ENCODE measurements around the gene SIGMAR1. TPM values are rescaled to one million over a fixed set of nuclear protein-coding genes. Genes with fewer than 3 reads are reported as not detected.

Gene SIGMAR1
- total and polyA plus RNA-seq, 2 of the 8 experiments (the other 6 are each of a cell fraction or from before 2014, with no cell fraction given), result 84.2 to 134 TPM

GRCh38 chr9:34588671-34589635, 48.6 kb downstream of the SIGMAR1 start:
- Histone ChIP-seq H3K18ac (ENCODE audit: extremely low read depth, low read length) (peak overlapping the region; percentile 41; the same call in 1 of the 2 replicates), H3K9me3 (ENCODE audit: insufficient read depth in 2 of 2, low read depth in 1 of 2, low read length in 1 of 2) (peaks cover 0 to 4% of the 10 kb centered on the region in 2 experiments; a peak in 1 of 4 replicates), H2AFZ (ENCODE audit: low read length) (no peak overlapping the region), H3K4me1 (replicated peaks in 1 of 4; ENCODE audit: control insufficient read depth in 3 of 4, insufficient read depth in 4 of 4, low read length in 3 of 4) (peaks cover 10 to 43% (median 23%) of the 10 kb centered on the region in 4 experiments), H3K23me2 (ENCODE audit: low read depth, low read length) (peaks cover 15% of the 10 kb centered on the region), H3K14ac (ENCODE audit: insufficient read length) (no peak overlapping the region), H2BK120ac (replicated peaks; ENCODE audit: low read depth, low read length) (no peak overlapping the region), H2BK15ac (ENCODE audit: low read length) (no peak overlapping the region), H3K27me3 (replicated peaks in 1 of 4; ENCODE audit: control insufficient read depth in 3 of 4, extremely low read depth in 1 of 4, insufficient read depth in 3 of 4, low read length in 3 of 4) (peaks cover 76 to 100% (median 98%) of the 10 kb centered on the region in 4 experiments), H2BK12ac (ENCODE audit: low read depth, low read length) (0 out of 2 replicates have a peak overlapping the region, but pooled peaks have one; percentile 60), H3K4ac (replicated peaks; ENCODE audit: insufficient read length, low read depth, low read length) (no peak overlapping the region), H3K36me3 (ENCODE audit: control insufficient read depth in 2 of 4, insufficient read depth in 4 of 4, low read length in 3 of 4) (peaks cover 0 to 9% (median 0%) of the 10 kb centered on the region in 4 experiments; a peak in 1 of 8 replicates), H3K4me3 (ENCODE audit: extremely low read depth in 1 of 4, insufficient read depth in 2 of 4, low read depth in 3 of 4, low read length in 4 of 4) (peak overlapping the region; percentile 36 to 74 (median 46)), H3K9ac (replicated peaks in 1 of 4; ENCODE audit: extremely low read depth in 1 of 4, low read depth in 3 of 4, low read length in 3 of 4) (no peak overlapping the region), H2AK5ac (ENCODE audit: low read depth, low read length) (no peak overlapping the region), H2BK20ac (ENCODE audit: low read length) (no peak overlapping the region), H4K91ac (replicated peaks; ENCODE audit: insufficient read length, low read length) (no peak overlapping the region), H3K79me1 (ENCODE audit: low read depth, low read length) (no peaks in the 10 kb centered on the region), H4K8ac (ENCODE audit: extremely low read depth, insufficient read depth, low read length) (no peak overlapping the region; the same call in 1 of the 2 replicates), H2BK5ac (ENCODE audit: low read depth, low read length) (no peak overlapping the region), H3K23ac (ENCODE audit: insufficient read length) (no peak overlapping the region), H4K5ac (ENCODE audit: insufficient read length, low read depth, low read length) (no peak overlapping the region), H3K4me2 (ENCODE audit: insufficient read depth in 1 of 2, low read depth in 2 of 2, low read length in 2 of 2) (peak overlapping the region; percentile 76 to 85), H3K27ac (ENCODE audit: low read depth, low read length) (no peak overlapping the region), H3K79me2 (ENCODE audit: control insufficient read depth in 1 of 2, insufficient read depth in 2 of 2, low read length in 2 of 2) (no peaks in the 10 kb centered on the region), H3K56ac (replicated peaks; ENCODE audit: insufficient read length, low read depth, low read length) (no peak overlapping the region), H4K20me1 (replicated peaks in 1 of 2; ENCODE audit: control insufficient read depth in 1 of 2, insufficient read depth in 2 of 2, low read length in 2 of 2) (peaks cover 11 to 12% of the 10 kb centered on the region in 2 experiments)
- POLR2A ChIA-PET (ENCODE audit: partially characterized antibody), result interaction anchor here (1.4 to 3.4 kb wide), 4 partner anchors 11 to 49 kb away, joined by 3 to 25 read pairs (median 6); no protein-coding TSS in a partner anchor
- FAIRE-seq, result no peak
- 5% methylated on average over 74 of the region's 86 CpGs; no CpG with 5 or more reads in 1 of the 2 experiments for WGBS, 2 experiments (ENCODE audit: extremely low coverage in 1 of 2, insufficient coverage in 1 of 2, insufficient read length in 1 of 2, insufficient replicate concordance in 2 of 2, low coverage in 1 of 2, low lambda C conversion rate in 2 of 2, missing lambda C conversion rate in 1 of 2)
- DNase-seq (ENCODE audit: low read depth in 1 of 2, low spot score in 2 of 2), result no peak
- CTCF ChIA-PET (ENCODE audit: partially characterized antibody), result interaction anchor here (0.7 to 3.8 kb wide), 13 partner anchors 9 to 150 kb away, joined by 3 to 37 read pairs (median 9); no protein-coding TSS in a partner anchor
- TF ChIP-seq SUZ12 (IDR thresholded peaks at IDR 0.05; ENCODE audit: low read length), result peak; percentile 97
- TF ChIP-seq SIX5 (IDR thresholded peaks at IDR 0.05; ENCODE audit: low read depth, low read length), result no peak
- no peak for TF ChIP-seq TAF7 (optimal IDR thresholded peaks at IDR 0.05; ENCODE audit: borderline replicate concordance, low read depth, low read length)
- no peak for TF ChIP-seq ASH2L (IDR thresholded peaks at IDR 0.05; ENCODE audit: low read length)
- TF ChIP-seq RFX5 (IDR thresholded peaks at IDR 0.05; ENCODE audit: borderline replicate concordance, low read depth, low read length), result no peak
- TF ChIP-seq MAX (IDR thresholded peaks at IDR 0.05), result no peak
- TF ChIP-seq HDAC2 (IDR thresholded peaks at IDR 0.05; ENCODE audit: borderline replicate concordance in 1 of 2, low read depth in 2 of 2, low read length in 2 of 2), result no peak; a peak in 1 of 4 replicates
- no peak for TF ChIP-seq EGR1 (IDR thresholded peaks at IDR 0.05; ENCODE audit: borderline replicate concordance, low read depth, low read length)
- no peak for TF ChIP-seq E2F6 (IDR thresholded peaks at IDR 0.05)
